Activated CD4-positive, alpha-beta T cell treated with anti-CD3 and anti-CD28 coated beads for 36 hours (primary cell): ENCODE measurements around the gene LIMS2. TPM values are rescaled to one million over a fixed set of nuclear protein-coding genes. Genes with fewer than 3 reads are reported as not detected.

Experiments
- ATAC-seq: fragments of 200-7000 bp; cut with Tn5 transposase; one replicate; pipeline ENCODE4 v1.10.0; 2021; ENCODE audit warnings: mild to moderate bottlenecking, moderate library complexity
- CTCF ChIA-PET: fragments of 350-600 bp; sonication (Branson Sonifier 250); formaldehyde crosslinking; loops from one replicate; lab custom pipeline; 2021; ENCODE audit warnings: antibody characterized with exemption; lab: Charles Lee
- POLR2A ChIA-PET: fragments of 350-600 bp; sonication (Branson Sonifier 250); formaldehyde crosslinking; loops from one replicate; lab custom pipeline; 2021; ENCODE audit warnings: antibody characterized with exemption, inconsistent platforms; lab: Charles Lee
- DNase-seq: peaks from one replicate; pipeline ENCODE4 v3.0.0-alpha.2; 2020
- H3K27ac Mint-ChIP-seq: one replicate; pipeline ENCODE4 v1.8.0; 2021; ENCODE audit warnings: mixed read lengths
- H3K27me3 Mint-ChIP-seq: one replicate; pipeline ENCODE4 v1.8.0; 2021; ENCODE audit warnings: mixed read lengths
- H3K36me3 Mint-ChIP-seq: one replicate; pipeline ENCODE4 v1.8.0; 2021; ENCODE audit warnings: low read depth, mixed read lengths
- H3K4me1 Mint-ChIP-seq: one replicate; pipeline ENCODE4 v1.8.0; 2021; ENCODE audit warnings: mixed read lengths
- H3K4me3 Mint-ChIP-seq: one replicate; pipeline ENCODE4 v1.8.0; 2021; ENCODE audit warnings: mild to moderate bottlenecking, moderate library complexity, mixed read lengths
- H3K9me3 Mint-ChIP-seq: one replicate; pipeline ENCODE4 v1.8.0; 2021; ENCODE audit warnings: low read depth, mixed read lengths
- intact Hi-C, 2 experiments: fragments of 100-400 bp; cut with DNase I in 1 of 2; cut with micrococcal nuclease in 1 of 2; formaldehyde crosslinking; loops; one replicate each; pipeline versions ENCODE4 v1.14.2 to v1.15.1; 2022 to 2024; cut with DNase I, micrococcal nuclease
- total RNA-seq, 2 experiments: library from RNA; stranded (reverse); gene quantifications; one replicate each; pipeline ENCODE4 v1.2.3, GENCODE V29; 2021

The LIMS2 gene
- total RNA-seq, 2 experiments from 2014 or later = 16.4 to 19.3 TPM

DNA sequence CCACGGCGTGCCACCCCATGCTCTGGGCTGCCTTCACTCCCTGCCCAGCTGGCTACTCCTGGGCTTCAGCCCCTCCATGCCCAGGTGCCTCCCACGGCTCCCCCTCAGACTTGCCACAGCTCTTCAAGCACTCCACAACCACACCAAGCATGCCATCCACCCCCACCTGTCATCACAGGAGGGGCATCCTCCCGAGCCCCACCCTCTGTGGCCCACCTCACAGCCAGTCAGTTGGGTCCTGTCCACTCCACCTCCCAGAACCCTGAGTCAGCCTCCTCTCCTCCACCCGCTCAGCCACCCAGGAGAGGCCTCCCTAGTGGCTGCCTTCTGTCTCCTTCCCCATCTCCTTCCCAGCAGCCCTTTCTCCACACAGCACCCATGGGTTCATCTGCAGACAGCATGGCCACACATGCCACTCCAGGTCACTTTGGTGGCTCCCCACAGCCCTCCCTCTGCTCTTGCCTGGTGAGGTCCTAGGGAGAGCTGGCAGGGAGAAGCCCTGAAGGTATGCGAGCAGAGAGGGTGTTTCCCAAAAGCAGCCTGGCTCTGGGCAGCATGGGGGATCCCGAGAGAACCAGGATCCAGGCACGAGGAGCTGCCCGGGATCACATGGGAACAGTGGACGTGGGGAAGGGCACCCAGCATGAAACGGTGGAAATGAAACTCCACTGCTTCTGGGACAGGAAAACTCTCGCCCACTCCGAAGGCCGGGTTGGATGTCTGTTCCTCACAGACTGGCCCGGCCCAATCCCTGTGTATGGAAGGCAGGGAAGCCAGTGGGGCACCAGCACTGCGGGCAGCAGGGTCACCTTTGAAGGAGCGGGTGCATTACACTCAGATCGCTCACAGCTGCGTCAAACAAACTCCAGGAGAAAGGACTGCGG is 2.7 kb downstream of the LIMS2 start:
- DNase-seq (no peak), ATAC-seq (no peak)
- H3K27me3 Mint-ChIP-seq = peaks cover 37% of the 10 kb centered on the region
- H3K36me3 Mint-ChIP-seq = no peaks in the 10 kb centered on the region
- ChIA-PET CTCF (interaction anchor here (1.6 kb wide), 1 partner anchor 19 kb away, joined by 6 read pairs; no protein-coding TSS in a partner anchor), POLR2A (no interaction called here)
- intact Hi-C loops = no loop called here
- peaks cover 7% of the 10 kb centered on the region for H3K4me1 Mint-ChIP-seq
- no peaks in the 10 kb centered on the region for H3K9me3 Mint-ChIP-seq
- H3K27ac Mint-ChIP-seq = no peak overlapping the region
- H3K4me3 Mint-ChIP-seq = no peak overlapping the region

DNA sequence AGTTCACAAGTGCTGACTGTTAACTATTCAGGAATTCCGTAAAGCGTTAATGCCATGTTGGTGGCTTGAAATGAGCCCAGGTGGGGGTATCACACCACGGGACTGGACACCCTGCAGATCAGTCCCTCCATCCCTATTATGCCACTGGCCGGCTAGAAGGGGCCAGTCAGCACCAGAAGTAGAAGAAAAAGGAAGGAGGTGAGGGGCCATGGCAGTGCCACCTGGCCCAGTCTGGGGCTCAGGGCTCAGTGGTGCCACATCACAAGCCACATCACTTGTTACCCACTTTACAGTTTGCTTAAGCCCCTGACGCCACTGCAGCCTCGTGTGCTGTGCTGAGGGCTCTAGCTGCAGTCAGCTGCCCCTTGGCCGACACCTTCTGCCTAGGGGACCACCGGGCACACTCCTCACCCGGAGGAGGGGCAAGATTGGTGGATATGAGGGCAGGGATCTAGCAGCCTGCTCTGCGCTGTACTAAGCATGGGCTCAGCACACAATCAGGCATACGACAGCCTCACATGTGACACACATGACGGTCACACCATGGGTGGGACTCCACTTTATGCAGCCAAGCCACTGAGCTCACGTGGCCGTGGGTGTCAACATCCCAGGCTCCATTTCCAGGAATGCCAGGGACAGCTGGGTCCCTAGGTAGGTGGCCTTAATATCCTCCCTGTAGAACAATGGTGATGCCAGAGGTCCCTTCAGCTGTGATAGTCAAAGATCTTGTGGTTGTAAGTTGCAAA is 3.6 kb downstream of the LIMS2 start:
- no peak overlapping the region for H3K4me3 Mint-ChIP-seq
- no peak overlapping the region for H3K27ac Mint-ChIP-seq
- DNase-seq = no peak
- H3K4me1 Mint-ChIP-seq = peaks cover 7% of the 10 kb centered on the region
- ChIA-PET POLR2A (no interaction called here), CTCF (interaction anchor here (1.6 kb wide), 1 partner anchor 18 kb away, joined by 6 read pairs; no protein-coding TSS in a partner anchor)
- peaks cover 35% of the 10 kb centered on the region for H3K27me3 Mint-ChIP-seq
- no peak for ATAC-seq
- H3K9me3 Mint-ChIP-seq = no peaks in the 10 kb centered on the region
- intact Hi-C loops = no loop called here
- no peaks in the 10 kb centered on the region for H3K36me3 Mint-ChIP-seq

DNA sequence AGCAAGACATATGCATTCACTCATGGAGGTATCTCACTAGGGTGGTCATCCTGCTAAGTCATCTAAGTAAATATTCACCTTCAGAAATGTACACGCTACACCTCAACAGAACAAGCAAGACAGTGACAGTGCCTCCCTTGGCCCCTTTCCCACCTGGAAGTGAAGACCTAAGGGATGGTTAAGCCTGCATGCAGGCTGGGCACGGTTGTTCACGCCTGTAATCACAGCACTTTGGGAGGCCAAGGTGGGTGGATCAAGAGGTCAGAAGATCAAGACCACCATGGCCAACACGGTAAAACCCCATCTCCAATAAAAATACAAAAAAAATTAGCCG is 4.4 kb downstream of the LIMS2 start:
- Mint-ChIP-seq H3K4me1 (peaks cover 7% of the 10 kb centered on the region), H3K4me3 (no peak overlapping the region), H3K27me3 (peaks cover 35% of the 10 kb centered on the region), H3K27ac (no peak overlapping the region), H3K36me3 (no peaks in the 10 kb centered on the region), H3K9me3 (no peaks in the 10 kb centered on the region)
- ChIA-PET CTCF (no interaction called here), POLR2A (no interaction called here)
- intact Hi-C loops = no loop called here
- no peak for ATAC-seq
- no peak for DNase-seq

DNA sequence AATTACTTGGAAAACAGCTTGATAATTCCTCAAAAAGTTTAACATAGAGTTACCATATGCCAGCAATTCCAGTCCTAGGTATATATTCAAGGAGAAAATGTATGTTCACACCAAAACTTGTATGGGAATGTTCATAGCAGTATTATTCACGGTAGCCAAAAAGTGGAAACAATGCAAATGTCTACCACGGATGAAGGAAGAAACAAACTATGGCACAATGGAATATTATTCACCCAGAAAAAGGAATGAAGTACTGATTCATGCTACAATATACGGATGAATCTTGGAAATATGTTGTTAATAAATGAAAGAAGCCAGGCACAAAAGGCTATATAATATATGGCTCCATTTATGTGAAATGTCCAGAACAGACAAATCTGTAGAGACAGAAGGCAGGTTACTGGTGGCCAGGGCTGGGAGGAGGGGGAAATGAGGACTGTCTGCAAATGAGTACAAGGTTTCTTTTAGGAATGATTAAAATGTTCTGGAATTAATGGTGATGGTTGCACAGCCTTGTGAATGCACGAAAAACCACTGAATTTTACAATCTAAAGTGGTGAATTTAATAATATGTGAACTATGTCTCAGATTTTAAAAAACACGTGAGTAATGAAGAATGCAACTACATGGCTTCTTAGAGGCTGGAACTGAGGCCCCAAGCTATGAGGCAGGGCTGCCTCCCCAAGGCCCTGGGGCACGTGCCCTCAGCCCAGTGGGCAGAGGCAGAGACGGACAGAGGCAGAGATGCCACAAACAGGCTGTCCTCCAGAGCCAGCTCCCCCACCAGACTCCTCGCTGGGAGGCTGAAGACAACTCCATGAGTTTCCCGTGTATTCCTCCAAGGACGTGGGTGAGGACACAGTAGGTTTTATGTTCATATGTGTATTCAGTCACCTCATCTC is 5.0 kb downstream of the LIMS2 start:
- no peak for ATAC-seq
- Mint-ChIP-seq H3K9me3 (no peaks in the 10 kb centered on the region), H3K4me1 (peaks cover 5% of the 10 kb centered on the region), H3K36me3 (no peaks in the 10 kb centered on the region), H3K27me3 (peaks cover 34% of the 10 kb centered on the region), H3K27ac (no peak overlapping the region), H3K4me3 (no peak overlapping the region)
- intact Hi-C loops = no loop called here
- ChIA-PET CTCF (no interaction called here), POLR2A (no interaction called here)
- no peak for DNase-seq

DNA sequence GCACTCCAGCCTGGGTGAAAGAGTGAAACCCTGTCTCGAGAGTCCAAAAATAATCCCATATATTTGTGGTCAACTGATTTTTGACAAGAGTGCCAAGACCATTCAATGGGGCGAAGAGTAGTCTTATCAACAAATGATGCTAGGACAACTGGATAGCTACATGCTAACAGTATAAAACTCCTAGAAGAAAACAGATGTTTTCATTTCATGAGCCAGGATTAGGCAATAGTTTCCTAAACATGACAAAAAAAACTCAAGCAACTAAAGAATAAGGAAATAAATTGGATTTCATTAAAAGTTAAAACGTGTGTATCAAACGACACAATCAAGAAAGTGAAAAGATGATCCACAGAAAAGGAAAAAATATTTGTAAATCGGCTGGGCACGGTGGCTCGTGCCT is 6.3 kb downstream of the LIMS2 start:
- POLR2A ChIA-PET = interaction anchor here (0.7 kb wide), 2 partner anchors 64 to 117 kb away, joined by 3 read pairs; no protein-coding TSS in a partner anchor
- ATAC-seq = no peak
- intact Hi-C loops = no loop called here

DNA sequence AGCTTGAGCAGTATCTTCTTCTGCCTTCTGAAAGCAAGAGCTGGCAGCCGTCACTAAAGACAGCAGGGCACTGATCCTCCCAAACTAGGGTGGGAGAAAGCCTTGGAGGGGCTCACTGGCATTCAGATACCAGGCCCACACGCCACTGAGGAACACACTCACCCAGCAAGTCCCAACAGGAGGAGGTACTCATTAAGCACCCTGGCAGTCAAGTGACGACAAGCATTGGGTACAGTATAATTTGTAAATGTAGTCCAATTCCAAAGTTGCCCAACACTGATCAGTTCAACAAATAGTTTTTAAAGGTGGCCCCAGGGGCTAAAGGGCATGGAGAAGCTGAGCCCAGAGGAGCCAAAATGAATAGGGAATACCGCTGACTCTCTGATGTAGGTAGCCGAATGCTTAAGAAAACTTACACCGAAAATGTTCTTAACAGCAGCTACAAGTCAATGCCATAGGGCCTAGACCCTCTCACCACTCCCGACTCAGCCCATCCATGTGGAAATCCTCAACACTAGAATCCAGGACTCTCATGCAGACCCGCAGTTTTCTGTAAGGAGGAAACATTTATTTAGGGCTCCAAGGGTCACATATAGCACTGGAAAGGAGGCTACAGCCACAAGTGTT is 9.9 kb downstream of the LIMS2 start:
- intact Hi-C loops = no loop called here
- Mint-ChIP-seq H3K27me3 (peaks cover 38% of the 10 kb centered on the region), H3K27ac (no peak overlapping the region), H3K36me3 (no peaks in the 10 kb centered on the region), H3K4me1 (no peaks in the 10 kb centered on the region), H3K4me3 (no peak overlapping the region), H3K9me3 (no peaks in the 10 kb centered on the region)
- DNase-seq (no peak), ATAC-seq (no peak)
- POLR2A ChIA-PET = no interaction called here
- CTCF ChIA-PET = interaction anchor here (1.0 to 2.2 kb wide), 2 partner anchors 15 to 75 kb away, joined by 3 to 5 read pairs; no protein-coding TSS in a partner anchor

More for the DNA sequence above, 6.3 kb downstream of the LIMS2 start:
- Mint-ChIP-seq H3K27ac (no peak overlapping the region), H3K9me3 (no peaks in the 10 kb centered on the region), H3K36me3 (no peaks in the 10 kb centered on the region), H3K4me3 (no peak overlapping the region), H3K4me1 (no peaks in the 10 kb centered on the region), H3K27me3 (peaks cover 35% of the 10 kb centered on the region)
- CTCF ChIA-PET = no interaction called here
- DNase-seq = no peak

DNA sequence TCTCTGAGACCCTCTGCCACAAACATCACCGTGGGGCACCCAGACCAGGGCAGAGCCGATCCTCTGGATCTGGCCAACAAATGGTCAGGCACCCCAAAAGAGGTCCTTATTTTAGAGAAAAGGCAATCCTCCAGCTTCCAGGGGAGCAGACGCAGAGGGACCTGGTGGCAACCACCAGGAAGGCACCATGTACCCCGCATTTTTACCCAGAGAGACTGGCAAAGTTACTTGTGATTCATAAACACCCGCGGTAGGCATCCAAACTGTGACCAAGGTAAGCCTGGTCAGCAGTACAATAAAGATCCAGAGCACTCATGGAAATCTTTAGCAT is 10.5 kb downstream of the LIMS2 start:
- ChIA-PET CTCF (interaction anchor here (1.0 to 2.2 kb wide), 2 partner anchors 15 to 74 kb away, joined by 3 to 5 read pairs; no protein-coding TSS in a partner anchor), POLR2A (no interaction called here)
- no peak overlapping the region for H3K27ac Mint-ChIP-seq
- H3K36me3 Mint-ChIP-seq = no peaks in the 10 kb centered on the region
- ATAC-seq (no peak), DNase-seq (no peak)
- no peak overlapping the region for H3K4me3 Mint-ChIP-seq
- no peaks in the 10 kb centered on the region for H3K9me3 Mint-ChIP-seq
- H3K27me3 Mint-ChIP-seq = peaks cover 35% of the 10 kb centered on the region
- intact Hi-C loops = no loop called here
- H3K4me1 Mint-ChIP-seq = no peaks in the 10 kb centered on the region

DNA sequence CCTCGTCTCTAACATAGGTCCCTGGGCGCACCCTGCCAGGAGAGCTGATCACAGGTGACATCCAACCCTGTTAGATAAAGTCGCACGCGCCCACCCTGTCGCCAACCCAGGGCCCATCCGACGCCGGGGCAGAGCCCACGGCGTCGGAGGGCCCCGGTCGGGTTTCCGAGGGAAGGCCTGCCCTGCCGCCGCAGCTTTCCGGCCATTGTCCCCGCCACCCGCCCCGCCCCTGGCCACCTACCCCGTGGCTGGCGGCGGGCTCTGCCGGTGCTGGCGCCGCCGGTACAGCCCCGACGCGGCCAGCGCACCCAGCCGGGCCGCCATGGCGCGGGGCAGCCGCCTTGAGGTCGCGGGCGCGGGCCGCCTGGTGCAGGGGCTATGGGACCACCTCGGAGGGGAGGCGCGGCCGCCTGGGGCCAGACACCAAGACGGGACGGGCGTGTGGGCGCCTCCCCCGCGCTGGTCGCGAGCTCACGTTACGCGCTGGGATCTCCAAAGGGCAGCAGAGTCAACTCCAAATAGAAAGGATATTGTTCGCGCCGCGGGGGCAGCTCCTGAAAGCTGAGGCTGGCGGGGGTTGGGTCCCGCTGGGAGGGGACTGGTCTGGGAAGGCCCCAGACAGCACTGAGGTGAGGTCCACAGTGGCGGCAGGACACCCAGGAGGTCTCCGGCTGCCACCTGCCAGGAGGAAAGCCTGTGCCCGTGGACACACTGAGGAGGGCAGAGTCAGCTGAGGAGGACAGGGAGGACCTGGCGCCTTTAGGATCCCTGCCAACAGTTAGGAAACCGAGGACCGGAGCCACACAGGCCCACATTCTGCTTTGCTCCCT is 11.1 kb downstream of the LIMS2 start:
- Mint-ChIP-seq H3K9me3 (no peaks in the 10 kb centered on the region), H3K36me3 (no peaks in the 10 kb centered on the region), H3K27ac (no peak overlapping the region), H3K4me1 (no peaks in the 10 kb centered on the region), H3K27me3 (peaks cover 33% of the 10 kb centered on the region), H3K4me3 (no peak overlapping the region)
- CTCF ChIA-PET = interaction anchor here (1.0 to 2.2 kb wide), 2 partner anchors 14 to 74 kb away, joined by 3 to 5 read pairs; no protein-coding TSS in a partner anchor
- intact Hi-C loops = no loop called here
- peak; percentile 4 for DNase-seq
- no peak for ATAC-seq
- POLR2A ChIA-PET = interaction anchor here (0.7 kb wide), 1 partner anchor 346 kb away, joined by 3 read pairs; no protein-coding TSS in a partner anchor

DNA sequence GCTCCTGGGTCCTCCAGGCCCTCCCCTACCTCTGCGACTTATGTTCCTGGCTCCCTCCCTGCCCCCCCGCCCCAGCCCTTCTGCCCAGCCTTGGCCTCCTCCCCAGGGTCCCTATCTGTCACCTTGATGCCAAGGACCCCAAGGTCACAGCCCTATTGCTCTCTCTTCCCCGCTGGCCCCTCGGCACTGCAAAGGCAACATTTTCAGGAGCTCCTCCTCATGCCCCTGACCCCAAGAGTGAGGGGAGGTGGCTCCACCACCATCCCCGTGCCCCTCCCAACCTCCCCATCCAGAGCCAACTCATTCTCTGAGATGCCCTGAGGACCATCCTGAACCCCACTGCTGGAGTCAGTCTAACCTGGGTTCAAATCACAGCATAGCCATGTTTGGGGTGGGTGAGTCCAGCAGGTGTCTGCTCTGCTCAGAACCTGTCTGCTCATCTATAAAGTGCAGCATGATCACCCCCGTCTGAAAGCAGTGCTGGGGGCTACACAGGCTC is 11.7 kb downstream of the LIMS2 start:
- intact Hi-C loops = no loop called here
- DNase-seq (no peak), ATAC-seq (no peak)
- Mint-ChIP-seq H3K27me3 (peaks cover 33% of the 10 kb centered on the region), H3K27ac (no peak overlapping the region), H3K9me3 (no peaks in the 10 kb centered on the region), H3K4me3 (no peak overlapping the region), H3K36me3 (no peaks in the 10 kb centered on the region), H3K4me1 (no peaks in the 10 kb centered on the region)
- POLR2A ChIA-PET = interaction anchor here (0.7 kb wide), 1 partner anchor 346 kb away, joined by 3 read pairs; no protein-coding TSS in a partner anchor
- CTCF ChIA-PET = interaction anchor here (2.2 kb wide), 1 partner anchor 73 kb away, joined by 5 read pairs; no protein-coding TSS in a partner anchor

DNA sequence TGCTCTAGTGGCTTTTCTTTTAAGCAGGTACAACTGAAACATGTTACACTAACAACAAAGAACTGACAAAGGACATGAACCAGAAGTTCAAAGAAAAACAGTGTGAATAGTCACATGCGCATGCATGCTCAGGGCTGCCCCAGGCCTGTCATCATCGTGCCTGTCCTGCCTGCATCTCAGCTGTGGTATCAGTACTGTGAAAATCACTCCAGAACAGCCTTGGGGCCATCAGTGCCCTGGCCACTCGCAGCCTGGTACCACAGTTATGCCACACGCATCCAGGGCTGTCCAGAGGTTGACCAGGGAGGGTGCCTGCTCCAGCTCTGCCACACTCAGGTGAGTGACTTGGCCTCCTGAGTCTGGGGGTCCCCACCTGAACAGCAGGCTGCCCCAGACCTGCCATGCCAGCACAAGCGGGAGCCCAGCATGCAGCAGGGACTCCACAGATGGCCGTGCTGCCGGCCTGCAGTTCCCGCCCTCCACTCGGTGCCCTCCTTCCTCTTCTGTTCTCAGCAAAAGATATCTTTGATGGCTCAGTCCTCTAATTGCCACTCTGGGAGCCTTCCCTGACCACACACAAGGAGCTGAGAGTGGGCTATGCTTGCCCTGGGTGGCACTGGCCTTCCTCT is 12.3 kb downstream of the LIMS2 start:
- Mint-ChIP-seq H3K4me1 (no peaks in the 10 kb centered on the region), H3K4me3 (no peak overlapping the region), H3K27ac (no peak overlapping the region), H3K27me3 (peaks cover 33% of the 10 kb centered on the region), H3K36me3 (no peaks in the 10 kb centered on the region), H3K9me3 (no peaks in the 10 kb centered on the region)
- no peak for ATAC-seq
- ChIA-PET POLR2A (no interaction called here), CTCF (no interaction called here)
- intact Hi-C loops = no loop called here
- DNase-seq = no peak
